A549 treated with AZD9567 at 1 μM for 4 hours (cell line): ENCODE data around the gene COPS8. TPM values are rescaled to one million over a fixed set of nuclear protein-coding genes. Genes with fewer than 3 reads are reported as not detected.

ENCODE experiments used
- total RNA-seq: library from RNA; stranded (reverse); fragments of 200-300 nt; extraction: Qiagen RNA extraction; gene quantifications from 5 replicates; pipeline ENCODE4 v1.2.3, GENCODE V29; 2022; ENCODE audit not compliant: insufficient read depth

COPS8 gene
- total RNA-seq = 123 to 207 TPM (median 134 TPM) in 5 replicates

GRCh38 chr2:237085248-237086221, at the start of gene COPS8:
TSS of gene COPS8 (plus strand) at chr2:237085889. CDS start at chr2:237085965, 76 bp downstream.

